ENCODE measurements around the gene LIME1.
"Not testable (repeated sequence)": the region's sequence is repeated elsewhere in the genome, so short reads cannot be mapped to it uniquely, and the experiment has no call there.

The LIME1 gene

GRCh38 chr20:63775096-63775978, 38.9 kb downstream of the LIME1 start:
- no peaks in the 10 kb centered on the region for H3K9me3 ChIP-seq (ENCODE audit: severe bottlenecking)
- TF ChIP-seq, protein P1, sequence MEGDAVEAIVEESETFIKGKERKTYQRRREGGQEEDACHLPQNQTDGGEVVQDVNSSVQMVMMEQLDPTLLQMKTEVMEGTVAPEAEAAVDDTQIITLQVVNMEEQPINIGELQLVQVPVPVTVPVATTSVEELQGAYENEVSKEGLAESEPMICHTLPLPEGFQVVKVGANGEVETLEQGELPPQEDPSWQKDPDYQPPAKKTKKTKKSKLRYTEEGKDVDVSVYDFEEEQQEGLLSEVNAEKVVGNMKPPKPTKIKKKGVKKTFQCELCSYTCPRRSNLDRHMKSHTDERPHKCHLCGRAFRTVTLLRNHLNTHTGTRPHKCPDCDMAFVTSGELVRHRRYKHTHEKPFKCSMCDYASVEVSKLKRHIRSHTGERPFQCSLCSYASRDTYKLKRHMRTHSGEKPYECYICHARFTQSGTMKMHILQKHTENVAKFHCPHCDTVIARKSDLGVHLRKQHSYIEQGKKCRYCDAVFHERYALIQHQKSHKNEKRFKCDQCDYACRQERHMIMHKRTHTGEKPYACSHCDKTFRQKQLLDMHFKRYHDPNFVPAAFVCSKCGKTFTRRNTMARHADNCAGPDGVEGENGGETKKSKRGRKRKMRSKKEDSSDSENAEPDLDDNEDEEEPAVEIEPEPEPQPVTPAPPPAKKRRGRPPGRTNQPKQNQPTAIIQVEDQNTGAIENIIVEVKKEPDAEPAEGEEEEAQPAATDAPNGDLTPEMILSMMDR (IDR thresholded peaks at IDR 0.05; ENCODE audit: low read depth, low read length): peak; percentile 65
- H3K27me3 ChIP-seq (ENCODE audit: insufficient read depth, low read depth, severe bottlenecking): no peaks in the 10 kb centered on the region
- no peak overlapping the region for H3K4me3 ChIP-seq (ENCODE audit: low read depth, low read length)
- no peaks in the 10 kb centered on the region for H3K36me3 ChIP-seq
- H3K27ac ChIP-seq: no peak overlapping the region
- DNase-seq: peak; percentile 29

GRCh38 chr20:63776875-63777274, 40.4 kb downstream of the LIME1 start:
- H3K9me3 ChIP-seq (ENCODE audit: severe bottlenecking); H3K27ac ChIP-seq; H3K36me3 ChIP-seq; H3K4me3 ChIP-seq (ENCODE audit: low read depth, low read length); DNase-seq; H3K27me3 ChIP-seq (ENCODE audit: insufficient read depth, low read depth, severe bottlenecking): not testable (repeated sequence)

GRCh38 chr20:63777614-63778013, 41.1 kb downstream of the LIME1 start:
- TF ChIP-seq, protein P1 (IDR thresholded peaks at IDR 0.05; ENCODE audit: low read depth, low read length): no peak
- DNase-seq: no peak
- H3K4me3 ChIP-seq (ENCODE audit: low read depth, low read length): no peak overlapping the region
- H3K9me3 ChIP-seq (ENCODE audit: severe bottlenecking): no peaks in the 10 kb centered on the region
- no peaks in the 10 kb centered on the region for H3K27me3 ChIP-seq (ENCODE audit: insufficient read depth, low read depth, severe bottlenecking)
- H3K27ac ChIP-seq: no peak overlapping the region
- H3K36me3 ChIP-seq: no peaks in the 10 kb centered on the region

DNA sequence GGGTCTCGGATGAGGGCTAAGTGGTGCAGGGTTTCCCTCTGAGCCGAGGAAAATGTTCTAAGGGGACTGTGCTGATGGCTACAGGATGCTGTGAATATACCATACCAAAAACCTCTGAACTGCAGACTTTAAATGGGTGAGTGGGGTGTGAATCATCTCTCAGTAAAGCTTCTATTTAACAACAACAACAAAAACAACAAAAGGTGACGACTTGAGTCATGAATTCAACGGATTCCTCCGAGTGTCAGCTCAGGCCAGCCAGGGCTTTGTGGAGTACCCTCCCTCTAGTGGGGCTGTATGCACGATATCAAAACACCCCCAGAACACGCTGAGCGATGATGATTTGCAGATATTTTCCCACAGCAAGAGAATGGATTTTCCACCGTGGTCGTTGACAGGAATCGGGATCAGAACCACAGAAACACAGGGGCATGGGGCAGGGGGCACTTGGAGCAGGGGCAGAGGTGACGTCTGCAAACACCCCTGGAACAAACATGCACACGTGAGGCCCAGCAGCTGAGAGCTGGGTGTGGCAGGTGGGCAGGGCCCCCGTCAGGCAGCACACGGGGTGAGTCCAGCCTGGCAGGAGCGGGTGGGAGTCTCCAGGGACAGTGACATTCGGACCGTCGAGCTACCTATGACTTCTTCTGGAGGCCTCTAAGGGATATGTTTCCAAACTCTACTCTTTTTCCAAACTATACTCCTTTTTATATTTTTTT, 41.7 kb downstream of the LIME1 start:
- Histone ChIP-seq H3K36me3 (no peaks in the 10 kb centered on the region), H3K4me3 (ENCODE audit: low read depth, low read length) (no peak overlapping the region), H3K27me3 (ENCODE audit: insufficient read depth, low read depth, severe bottlenecking) (no peaks in the 10 kb centered on the region), H3K27ac (no peak overlapping the region), H3K9me3 (ENCODE audit: severe bottlenecking) (no peaks in the 10 kb centered on the region)
- TF ChIP-seq, protein P1 (IDR thresholded peaks at IDR 0.05; ENCODE audit: low read depth, low read length): no peak
- DNase-seq: no peak

DNA sequence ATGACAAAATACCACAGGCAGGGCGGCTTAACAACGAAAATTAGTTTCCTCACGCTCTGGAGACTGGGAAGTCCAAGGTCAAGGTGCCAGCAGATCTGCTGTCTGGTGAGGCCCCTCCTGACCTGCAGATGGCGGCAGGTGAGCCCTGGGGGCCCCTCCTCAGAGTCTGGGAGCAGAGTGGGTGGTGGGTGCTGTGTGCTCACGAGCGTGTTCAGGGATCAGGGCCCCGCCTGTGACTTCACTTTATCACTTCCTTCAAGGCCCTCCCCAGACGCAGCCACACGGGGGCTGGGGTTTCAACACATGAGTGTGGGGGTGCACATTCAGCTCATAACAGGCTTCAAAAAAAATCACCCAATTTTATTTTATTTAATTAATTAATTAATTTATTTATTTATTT, 42.4 kb downstream of the LIME1 start:
- Histone ChIP-seq H3K4me3 (ENCODE audit: low read depth, low read length) (no peak overlapping the region), H3K36me3 (no peaks in the 10 kb centered on the region), H3K9me3 (ENCODE audit: severe bottlenecking) (no peaks in the 10 kb centered on the region), H3K27me3 (ENCODE audit: insufficient read depth, low read depth, severe bottlenecking) (no peaks in the 10 kb centered on the region), H3K27ac (no peak overlapping the region)
- TF ChIP-seq, protein P1 (IDR thresholded peaks at IDR 0.05; ENCODE audit: low read depth, low read length): 0 out of 2 replicates have a peak, but pooled peaks have one; percentile 17
- DNase-seq: no peak

GRCh38 chr20:63781181-63781580, 44.7 kb downstream of the LIME1 start:
- H3K36me3 ChIP-seq: no peaks in the 10 kb centered on the region
- H3K4me3 ChIP-seq (ENCODE audit: low read depth, low read length): no peak overlapping the region
- DNase-seq: no peak
- TF ChIP-seq, protein P1 (IDR thresholded peaks at IDR 0.05; ENCODE audit: low read depth, low read length): no peak
- H3K27me3 ChIP-seq (ENCODE audit: insufficient read depth, low read depth, severe bottlenecking): no peaks in the 10 kb centered on the region
- no peaks in the 10 kb centered on the region for H3K9me3 ChIP-seq (ENCODE audit: severe bottlenecking)
- H3K27ac ChIP-seq: no peak overlapping the region
